ENCODE results near the gene TAGAP.

The TAGAP gene

GRCh38 chr6:159044899-159045727 is at the start of gene TAGAP:
TSS of gene TAGAP (minus strand) at chr6:159044991. CDS start at chr6:159044146, 845 bp downstream.
- Histone ChIP-seq H3K4me3 (ENCODE audit: low read length in 2 of 2) (peak within 1 kb of the TSS in 1 of 2 donors; percentile 10), H3K9ac (ENCODE audit: low read length in 2 of 2) (no peak within 1 kb of the TSS), H3K27me3 (ENCODE audit: control insufficient read depth in 1 of 2, insufficient read depth in 2 of 2, low read length in 2 of 2) (peaks cover 4% of the 10 kb centered on the region in 2 donors), H3K4me1 (ENCODE audit: control insufficient read depth, insufficient read depth, low read length) (no peaks in the 10 kb centered on the region), H3K36me3 (ENCODE audit: control insufficient read depth in 2 of 2, insufficient read depth in 2 of 2, low read length in 2 of 2) (no peaks in the 10 kb centered on the region), H3K27ac (ENCODE audit: low read length) (no peak within 1 kb of the TSS), H3K9me3 (ENCODE audit: control insufficient read depth in 2 of 2, low read length in 2 of 2) (no peaks in the 10 kb centered on the region)

- no peaks in the 10 kb centered on the region for H3K36me3 ChIP-seq (ENCODE audit: control insufficient read depth in 2 of 2, insufficient read depth in 2 of 2, low read length in 2 of 2)
- H3K9ac ChIP-seq (ENCODE audit: low read length in 2 of 2): no peak overlapping the region
- H3K9me3 ChIP-seq (ENCODE audit: control insufficient read depth in 2 of 2, low read length in 2 of 2): no peaks in the 10 kb centered on the region
- H3K27ac ChIP-seq (ENCODE audit: low read length): no peak overlapping the region
- peaks cover 0 to 3% of the 10 kb centered on the region in 2 donors for H3K27me3 ChIP-seq (ENCODE audit: control insufficient read depth in 1 of 2, insufficient read depth in 2 of 2, low read length in 2 of 2)
- H3K4me3 ChIP-seq (ENCODE audit: low read length in 2 of 2): no peak overlapping the region
- no peaks in the 10 kb centered on the region for H3K4me1 ChIP-seq (ENCODE audit: control insufficient read depth, insufficient read depth, low read length)
Measured at GRCh38 chr6:159093609-159094443, 49.0 kb upstream of the TAGAP start.

- Histone ChIP-seq H3K4me3 (ENCODE audit: low read length in 2 of 2) (no peak overlapping the region), H3K9ac (ENCODE audit: low read length in 2 of 2) (no peak overlapping the region), H3K4me1 (ENCODE audit: control insufficient read depth, insufficient read depth, low read length) (no peaks in the 10 kb centered on the region)
Measured at GRCh38 chr6:159092631-159093030, 47.8 kb upstream of the TAGAP start.

GRCh38 chr6:159090530-159091480 is 46.0 kb upstream of the TAGAP start:
- Histone ChIP-seq H3K27ac (ENCODE audit: low read length) (no peak overlapping the region), H3K9me3 (ENCODE audit: control insufficient read depth in 2 of 2, low read length in 2 of 2) (no peaks in the 10 kb centered on the region), H3K36me3 (ENCODE audit: control insufficient read depth in 2 of 2, insufficient read depth in 2 of 2, low read length in 2 of 2) (no peaks in the 10 kb centered on the region), H3K4me3 (ENCODE audit: low read length in 2 of 2) (no peak overlapping the region), H3K9ac (ENCODE audit: low read length in 2 of 2) (no peak overlapping the region), H3K27me3 (ENCODE audit: control insufficient read depth in 1 of 2, insufficient read depth in 2 of 2, low read length in 2 of 2) (peaks cover 0 to 3% of the 10 kb centered on the region in 2 donors), H3K4me1 (ENCODE audit: control insufficient read depth, insufficient read depth, low read length) (no peaks in the 10 kb centered on the region)

More at GRCh38 chr6:159092631-159093030, 47.8 kb upstream of the TAGAP start:
- Histone ChIP-seq H3K36me3 (ENCODE audit: control insufficient read depth in 2 of 2, insufficient read depth in 2 of 2, low read length in 2 of 2) (no peaks in the 10 kb centered on the region), H3K27ac (ENCODE audit: low read length) (no peak overlapping the region), H3K27me3 (ENCODE audit: control insufficient read depth in 1 of 2, insufficient read depth in 2 of 2, low read length in 2 of 2) (peaks cover 0 to 3% of the 10 kb centered on the region in 2 donors), H3K9me3 (ENCODE audit: control insufficient read depth in 2 of 2, low read length in 2 of 2) (no peaks in the 10 kb centered on the region)

GRCh38 chr6:159089909-159090308 is 45.1 kb upstream of the TAGAP start:
- Histone ChIP-seq H3K4me1 (ENCODE audit: control insufficient read depth, insufficient read depth, low read length) (no peaks in the 10 kb centered on the region), H3K9me3 (ENCODE audit: control insufficient read depth in 2 of 2, low read length in 2 of 2) (no peaks in the 10 kb centered on the region), H3K27ac (ENCODE audit: low read length) (no peak overlapping the region), H3K4me3 (ENCODE audit: low read length in 2 of 2) (no peak overlapping the region), H3K27me3 (ENCODE audit: control insufficient read depth in 1 of 2, insufficient read depth in 2 of 2, low read length in 2 of 2) (peaks cover 0 to 3% of the 10 kb centered on the region in 2 donors), H3K9ac (ENCODE audit: low read length in 2 of 2) (no peak overlapping the region), H3K36me3 (ENCODE audit: control insufficient read depth in 2 of 2, insufficient read depth in 2 of 2, low read length in 2 of 2) (no peaks in the 10 kb centered on the region)

GRCh38 chr6:159089443-159089842 is 44.7 kb upstream of the TAGAP start:
- no peaks in the 10 kb centered on the region for H3K4me1 ChIP-seq (ENCODE audit: control insufficient read depth, insufficient read depth, low read length)
- peaks cover 0 to 3% of the 10 kb centered on the region in 2 donors for H3K27me3 ChIP-seq (ENCODE audit: control insufficient read depth in 1 of 2, insufficient read depth in 2 of 2, low read length in 2 of 2)
- no peak overlapping the region for H3K4me3 ChIP-seq (ENCODE audit: low read length in 2 of 2)
- H3K9me3 ChIP-seq (ENCODE audit: control insufficient read depth in 2 of 2, low read length in 2 of 2): no peaks in the 10 kb centered on the region
- H3K27ac ChIP-seq (ENCODE audit: low read length): no peak overlapping the region
- no peak overlapping the region for H3K9ac ChIP-seq (ENCODE audit: low read length in 2 of 2)
- H3K36me3 ChIP-seq (ENCODE audit: control insufficient read depth in 2 of 2, insufficient read depth in 2 of 2, low read length in 2 of 2): no peaks in the 10 kb centered on the region

GRCh38 chr6:159086033-159086618 is 41.3 kb upstream of the TAGAP start:
- Histone ChIP-seq H3K4me1 (ENCODE audit: control insufficient read depth, insufficient read depth, low read length) (no peaks in the 10 kb centered on the region), H3K9me3 (ENCODE audit: control insufficient read depth in 2 of 2, low read length in 2 of 2) (no peaks in the 10 kb centered on the region), H3K27me3 (ENCODE audit: control insufficient read depth in 1 of 2, insufficient read depth in 2 of 2, low read length in 2 of 2) (no peaks in the 10 kb centered on the region), H3K36me3 (ENCODE audit: control insufficient read depth in 2 of 2, insufficient read depth in 2 of 2, low read length in 2 of 2) (no peaks in the 10 kb centered on the region), H3K4me3 (ENCODE audit: low read length in 2 of 2) (no peak overlapping the region), H3K27ac (ENCODE audit: low read length) (no peak overlapping the region), H3K9ac (ENCODE audit: low read length in 2 of 2) (no peak overlapping the region)

- no peak overlapping the region for H3K9ac ChIP-seq (ENCODE audit: low read length in 2 of 2)
- no peak overlapping the region for H3K27ac ChIP-seq (ENCODE audit: low read length)
- no peaks in the 10 kb centered on the region for H3K4me1 ChIP-seq (ENCODE audit: control insufficient read depth, insufficient read depth, low read length)
- H3K27me3 ChIP-seq (ENCODE audit: control insufficient read depth in 1 of 2, insufficient read depth in 2 of 2, low read length in 2 of 2): no peaks in the 10 kb centered on the region
- no peak overlapping the region for H3K4me3 ChIP-seq (ENCODE audit: low read length in 2 of 2)
- no peaks in the 10 kb centered on the region for H3K9me3 ChIP-seq (ENCODE audit: control insufficient read depth in 2 of 2, low read length in 2 of 2)
- no peaks in the 10 kb centered on the region for H3K36me3 ChIP-seq (ENCODE audit: control insufficient read depth in 2 of 2, insufficient read depth in 2 of 2, low read length in 2 of 2)
Measured at GRCh38 chr6:159085396-159085895, 40.7 kb upstream of the TAGAP start.

- Histone ChIP-seq H3K9ac (ENCODE audit: low read length in 2 of 2) (no peak overlapping the region), H3K9me3 (ENCODE audit: control insufficient read depth in 2 of 2, low read length in 2 of 2) (no peaks in the 10 kb centered on the region), H3K36me3 (ENCODE audit: control insufficient read depth in 2 of 2, insufficient read depth in 2 of 2, low read length in 2 of 2) (no peaks in the 10 kb centered on the region), H3K4me3 (ENCODE audit: low read length in 2 of 2) (no peak overlapping the region), H3K27ac (ENCODE audit: low read length) (no peak overlapping the region), H3K27me3 (ENCODE audit: control insufficient read depth in 1 of 2, insufficient read depth in 2 of 2, low read length in 2 of 2) (no peaks in the 10 kb centered on the region), H3K4me1 (ENCODE audit: control insufficient read depth, insufficient read depth, low read length) (no peaks in the 10 kb centered on the region)
Measured at GRCh38 chr6:159084493-159085091, 39.8 kb upstream of the TAGAP start.
